LHCN-M2 (cell line): ENCODE results near the gene USP35. TPM values are rescaled to one million over a fixed set of nuclear protein-coding genes. Genes with fewer than 3 reads are reported as not detected.
"Not testable (repeated sequence)": the region's sequence is repeated elsewhere in the genome, so short reads cannot be mapped to it uniquely, and the experiment has no call there.

ENCODE experiments used
- DNase-seq: peaks from one replicate; pipeline ENCODE4 v3.0.0-alpha.2; 2012; ENCODE audit warnings: low read depth
- total RNA-seq: library from RNA; depleted of rRNA; stranded (reverse); fragments of >200 nt; gene quantifications from 2 replicates; pipeline ENCODE4 v1.2.3, GENCODE V29; 2014

The USP35 gene
- total RNA-seq, 1 experiment from 2014 or later = 6.6 TPM

DNA sequence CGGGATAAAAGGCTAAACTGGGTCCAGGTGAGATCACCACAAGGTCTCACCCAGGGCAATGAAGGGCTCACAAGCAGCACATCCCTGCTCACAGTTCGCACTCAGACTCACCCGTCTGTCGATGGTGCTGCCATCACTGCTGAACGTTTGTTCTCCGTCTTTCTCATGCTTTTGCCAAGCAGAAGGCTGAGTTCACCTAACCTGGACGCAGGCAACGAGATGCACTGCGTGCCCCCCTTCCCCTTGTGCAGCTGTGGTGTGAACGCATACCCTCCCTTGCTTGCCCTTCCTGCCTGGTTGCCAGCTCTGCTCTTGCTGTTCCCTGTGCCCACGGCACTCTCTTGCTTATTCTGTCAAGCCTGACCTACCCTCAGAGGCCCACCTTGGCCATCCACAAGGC, 18.3 kb upstream of the USP35 start:
- no peak for DNase-seq

- DNase-seq = no peak
These were observed 17.7 kb upstream of the USP35 start for GRCh38 chr11:78170874-78171549.

GRCh38 chr11:78171951-78172350, 16.8 kb upstream of the USP35 start:
- no peak for DNase-seq

GRCh38 chr11:78175862-78176261, 12.9 kb upstream of the USP35 start:
- DNase-seq = not testable (repeated sequence)

DNA sequence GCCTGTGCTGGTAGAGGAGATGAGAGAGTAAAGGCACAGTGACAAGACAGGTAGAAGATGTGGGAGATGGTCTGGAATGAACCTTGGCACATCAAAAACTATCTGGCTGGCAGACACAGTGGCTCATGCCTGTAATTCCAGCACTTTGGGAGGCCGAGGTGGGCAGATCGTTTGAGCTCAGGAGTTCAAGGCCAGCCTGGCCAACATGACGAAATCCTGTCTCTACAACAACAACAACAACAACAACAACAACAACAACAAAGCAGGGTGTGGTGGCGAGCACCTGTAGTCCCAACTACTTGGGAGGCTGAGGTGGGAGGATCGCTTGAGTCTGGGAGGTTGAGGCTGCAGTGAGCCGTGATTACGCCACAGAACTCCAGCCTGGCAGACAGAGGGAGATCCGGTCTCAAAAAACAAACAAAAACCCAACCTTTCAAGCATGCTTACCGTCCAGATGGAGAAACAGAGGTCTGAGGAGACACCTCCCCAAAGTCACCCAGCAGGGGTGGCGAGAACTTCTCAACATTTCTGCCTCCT, 12.0 kb upstream of the USP35 start:
- no peak for DNase-seq

- no peak for DNase-seq
These were observed 11.5 kb upstream of the USP35 start for GRCh38 chr11:78177216-78177615.

- no peak for DNase-seq
These were observed 9.2 kb upstream of the USP35 start for GRCh38 chr11:78179459-78180071.

GRCh38 chr11:78180751-78181150, 8.0 kb upstream of the USP35 start:
- DNase-seq = no peak

- no peak for DNase-seq
These were observed 7.5 kb upstream of the USP35 start for GRCh38 chr11:78181185-78181584.

DNA sequence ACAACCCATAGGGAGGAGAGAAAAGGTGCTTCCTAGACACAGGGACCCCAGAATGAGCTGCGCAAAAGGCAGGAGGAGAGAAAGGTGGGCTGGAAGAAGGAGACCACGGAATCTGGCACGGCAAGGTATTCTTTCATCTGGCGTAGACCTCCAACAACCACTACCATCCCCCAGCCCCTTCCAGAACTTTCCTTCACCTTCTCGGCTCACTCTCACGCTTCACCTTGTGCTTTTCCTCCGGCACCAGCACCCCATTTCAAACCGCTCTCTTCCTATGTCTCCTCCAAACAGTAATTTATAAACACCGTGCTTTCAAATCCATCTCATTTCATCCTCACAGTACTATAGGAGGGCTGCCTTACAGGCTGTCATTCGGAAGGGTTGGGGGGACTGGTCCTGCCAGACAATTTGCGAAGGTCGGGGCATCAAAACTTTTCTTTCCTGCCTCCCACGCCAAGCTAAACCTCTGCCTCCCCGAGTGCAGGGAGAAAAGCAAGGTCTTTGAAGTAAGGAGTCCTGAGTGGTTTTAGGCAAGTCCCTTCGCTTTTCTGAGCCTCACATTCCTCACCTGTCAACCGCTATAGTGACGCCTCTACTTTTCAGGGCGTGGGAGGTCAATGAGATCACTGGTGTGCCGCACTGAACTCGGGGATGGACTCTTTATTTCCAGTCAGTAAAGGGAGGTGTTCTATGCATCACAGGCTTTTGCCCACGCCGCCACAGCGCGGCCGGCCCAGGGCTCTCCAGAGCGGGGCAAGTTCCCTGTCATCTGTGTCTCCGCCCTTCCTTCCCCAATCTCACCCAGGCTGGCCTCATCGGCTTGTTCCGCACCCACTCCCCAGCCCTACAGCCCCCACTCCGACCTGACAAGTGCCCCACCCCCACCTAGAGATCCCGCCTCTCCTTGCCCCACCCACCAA, 1.1 kb upstream of the USP35 start:
- DNase-seq = no peak

GRCh38 chr11:78189174-78189724, 530 bp downstream of the USP35 start:
- no peak for DNase-seq

- DNase-seq = no peak
These were observed 1.1 kb downstream of the USP35 start for GRCh38 chr11:78189851-78190250.

DNA sequence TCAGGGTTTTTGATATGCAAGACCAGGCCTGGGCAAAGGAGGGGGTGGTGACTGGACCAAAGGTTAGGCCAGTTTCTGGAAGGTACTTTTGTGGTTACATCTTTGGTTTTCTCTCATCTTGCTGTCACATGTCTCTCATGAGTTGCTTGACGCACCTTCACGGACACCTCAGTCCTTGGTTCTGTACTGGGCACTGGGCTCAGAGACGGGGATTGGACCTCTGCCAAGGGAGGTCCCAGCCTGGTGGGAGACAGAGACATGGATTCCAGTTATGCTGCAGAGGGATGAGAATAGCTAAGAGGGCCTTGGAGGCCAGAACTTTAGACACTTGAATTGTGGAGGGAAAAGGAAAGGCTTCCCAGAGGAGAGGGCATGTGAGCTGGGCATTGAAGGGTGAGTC, 1.7 kb downstream of the USP35 start:
- no peak for DNase-seq

DNA sequence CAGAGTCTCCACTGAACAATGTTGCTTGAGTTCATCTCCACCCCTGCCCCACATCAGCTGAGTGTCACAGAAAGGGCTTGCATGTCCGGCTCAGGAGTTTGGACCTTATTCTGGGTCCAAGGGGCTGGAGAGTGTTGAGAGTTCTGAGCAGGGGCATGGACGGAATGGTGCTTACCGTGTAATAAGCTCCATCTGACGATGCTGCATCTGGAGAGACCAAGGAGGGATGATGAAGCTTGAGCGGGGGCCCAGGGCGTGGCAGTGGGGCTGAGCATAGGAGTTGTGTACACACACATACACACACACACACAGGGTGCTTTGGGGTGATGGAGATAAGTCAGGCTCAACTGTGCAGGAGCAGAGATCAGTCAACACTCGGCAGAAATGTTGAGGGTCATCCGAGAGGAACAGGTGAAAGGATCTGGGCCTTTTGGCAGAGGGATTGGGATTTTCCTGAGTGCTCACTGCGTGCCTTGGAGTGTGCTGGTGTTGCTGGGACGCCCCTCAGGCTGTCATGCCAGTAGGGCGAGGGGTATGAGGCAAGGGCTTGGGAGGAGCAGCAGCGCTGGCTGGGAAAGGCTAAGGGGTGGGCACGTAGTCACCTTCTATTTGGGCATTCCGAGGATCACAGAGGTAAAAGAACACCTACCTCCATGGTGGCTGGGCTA, 2.3 kb downstream of the USP35 start:
- no peak for DNase-seq

DNA sequence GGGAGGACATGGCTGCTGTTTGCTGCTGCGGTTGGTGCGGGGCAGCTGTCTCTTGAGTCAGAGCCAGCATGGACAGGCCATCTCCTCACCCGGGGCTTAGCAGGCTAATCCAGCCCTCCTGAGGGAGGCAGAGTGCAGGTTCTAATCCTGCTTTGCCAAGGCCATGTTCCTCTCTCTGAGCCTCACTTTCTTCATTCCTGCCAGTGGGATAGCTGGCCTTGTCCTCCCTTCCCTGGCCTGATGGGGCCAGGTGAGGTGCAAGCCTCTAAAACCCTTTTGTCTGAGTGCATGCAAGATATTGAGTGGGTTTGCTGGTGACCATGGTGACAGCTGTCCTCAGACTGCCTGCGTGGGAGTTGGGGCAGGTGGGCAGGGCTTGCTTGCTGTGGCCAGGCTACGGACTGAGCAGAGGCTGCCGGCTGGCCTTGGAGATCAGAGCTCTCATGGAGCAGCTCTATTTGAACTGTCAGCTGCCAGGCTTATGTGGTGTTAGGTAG, 3.6 kb downstream of the USP35 start:
- peak; percentile 64 for DNase-seq

DNA sequence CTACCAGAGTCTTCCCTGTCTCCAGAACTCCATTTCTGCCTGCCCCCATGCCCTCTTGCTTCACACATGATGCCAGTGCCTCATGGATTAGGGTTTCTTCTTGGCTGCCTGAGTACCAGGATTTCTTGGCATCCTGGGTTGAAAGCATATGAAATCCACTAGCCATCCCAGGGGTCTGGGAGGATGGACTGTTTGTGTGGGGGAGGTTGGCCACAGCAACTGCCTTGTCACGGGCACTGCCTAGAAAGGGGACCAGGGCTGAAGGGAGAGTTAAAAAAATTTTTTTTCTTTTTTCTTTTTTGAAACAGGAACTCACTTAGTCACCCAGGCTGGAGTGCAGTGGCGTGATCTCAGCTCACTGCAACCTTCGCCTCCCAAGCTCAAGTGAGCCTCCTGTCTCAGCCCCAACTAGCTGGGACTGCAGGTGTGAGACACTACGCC, 4.2 kb downstream of the USP35 start:
- peak; percentile 26 for DNase-seq

DNA sequence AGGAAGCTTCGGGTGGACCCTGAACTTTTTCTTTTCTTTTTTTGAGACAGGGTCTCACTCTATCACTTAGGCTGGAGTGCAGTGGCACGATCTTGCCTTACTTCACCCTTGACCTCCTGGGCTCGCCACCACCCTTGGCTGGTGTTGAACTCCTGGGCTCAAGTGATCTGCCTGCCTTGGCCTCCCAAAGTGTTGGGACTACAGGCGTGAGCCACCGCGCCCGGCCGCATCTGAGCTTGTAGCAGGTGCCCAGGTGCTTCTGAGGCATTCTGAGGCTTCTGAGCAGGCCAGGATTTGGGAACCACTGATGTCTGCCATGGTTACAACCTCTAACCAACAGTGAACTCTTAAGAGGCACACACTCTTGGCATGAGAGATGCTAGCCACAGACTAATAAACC, 5.1 kb downstream of the USP35 start:
- no peak for DNase-seq

DNA sequence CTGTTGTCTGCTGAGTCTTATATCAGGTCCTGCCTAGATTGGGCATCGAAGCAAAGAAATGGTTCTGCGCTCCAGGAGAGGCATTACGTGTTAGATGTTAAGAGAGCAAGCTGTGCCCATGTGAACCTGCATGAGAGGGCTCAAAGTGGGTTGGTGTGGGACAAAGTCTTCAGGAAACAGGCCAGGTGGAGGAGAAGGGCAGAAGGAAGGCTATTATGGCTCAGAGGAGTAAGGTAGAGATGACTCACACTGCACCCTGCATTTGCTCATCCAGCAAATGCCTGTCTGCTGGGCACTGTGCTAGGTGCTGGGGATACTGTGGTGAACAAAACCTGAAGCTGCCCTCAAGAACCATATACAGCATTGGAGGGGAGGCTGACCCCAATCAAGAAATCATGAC, 5.8 kb downstream of the USP35 start:
- no peak for DNase-seq

DNA sequence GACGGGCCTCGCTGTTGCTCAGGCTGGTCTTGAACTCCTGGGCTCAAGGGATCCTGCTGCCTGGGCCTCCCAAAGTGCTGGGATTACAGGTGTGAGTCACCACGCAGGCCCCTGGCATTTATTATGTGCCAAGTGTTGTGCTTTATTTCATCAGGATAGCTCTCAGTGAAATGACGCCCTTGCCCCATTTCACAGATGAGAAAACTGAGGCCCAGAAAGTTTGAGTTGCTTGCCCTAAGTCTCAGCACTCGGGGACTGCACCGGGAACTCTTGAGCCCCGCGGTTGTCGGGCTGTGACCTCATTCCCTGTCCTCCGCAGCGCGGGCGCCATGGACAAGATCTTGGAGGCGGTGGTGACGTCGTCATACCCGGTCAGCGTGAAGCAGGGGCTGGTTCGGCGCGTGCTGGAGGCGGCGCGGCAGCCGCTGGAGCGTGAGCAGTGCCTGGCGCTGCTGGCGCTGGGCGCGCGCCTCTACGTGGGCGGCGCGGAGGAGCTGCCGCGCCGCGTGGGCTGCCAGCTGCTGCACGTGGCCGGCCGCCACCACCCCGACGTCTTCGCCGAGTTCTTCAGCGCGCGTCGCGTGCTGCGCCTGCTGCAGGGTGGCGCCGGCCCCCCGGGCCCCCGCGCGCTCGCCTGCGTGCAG, 7.3 kb downstream of the USP35 start:
- DNase-seq = no peak

GRCh38 chr11:78196661-78197091, 8.0 kb downstream of the USP35 start:
- DNase-seq = no peak

GRCh38 chr11:78197816-78198215, 9.1 kb downstream of the USP35 start:
- no peak for DNase-seq
